G401.6 (cell line): ENCODE data around the gene GIPC3.
A peak's percentile ranks its signal among the peaks of the same experiment; 100 is the strongest.
"Not testable (repeated sequence)": the region's sequence is repeated elsewhere in the genome, so short reads cannot be mapped to it uniquely, and the experiment has no call there.

Experiments used
- FAIRE-seq: peaks from 2 replicates; lab custom pipeline; 2012; peaks lifted over from hg19 to GRCh38; lab: Jason Lieb, UNC

Gene GIPC3

DNA sequence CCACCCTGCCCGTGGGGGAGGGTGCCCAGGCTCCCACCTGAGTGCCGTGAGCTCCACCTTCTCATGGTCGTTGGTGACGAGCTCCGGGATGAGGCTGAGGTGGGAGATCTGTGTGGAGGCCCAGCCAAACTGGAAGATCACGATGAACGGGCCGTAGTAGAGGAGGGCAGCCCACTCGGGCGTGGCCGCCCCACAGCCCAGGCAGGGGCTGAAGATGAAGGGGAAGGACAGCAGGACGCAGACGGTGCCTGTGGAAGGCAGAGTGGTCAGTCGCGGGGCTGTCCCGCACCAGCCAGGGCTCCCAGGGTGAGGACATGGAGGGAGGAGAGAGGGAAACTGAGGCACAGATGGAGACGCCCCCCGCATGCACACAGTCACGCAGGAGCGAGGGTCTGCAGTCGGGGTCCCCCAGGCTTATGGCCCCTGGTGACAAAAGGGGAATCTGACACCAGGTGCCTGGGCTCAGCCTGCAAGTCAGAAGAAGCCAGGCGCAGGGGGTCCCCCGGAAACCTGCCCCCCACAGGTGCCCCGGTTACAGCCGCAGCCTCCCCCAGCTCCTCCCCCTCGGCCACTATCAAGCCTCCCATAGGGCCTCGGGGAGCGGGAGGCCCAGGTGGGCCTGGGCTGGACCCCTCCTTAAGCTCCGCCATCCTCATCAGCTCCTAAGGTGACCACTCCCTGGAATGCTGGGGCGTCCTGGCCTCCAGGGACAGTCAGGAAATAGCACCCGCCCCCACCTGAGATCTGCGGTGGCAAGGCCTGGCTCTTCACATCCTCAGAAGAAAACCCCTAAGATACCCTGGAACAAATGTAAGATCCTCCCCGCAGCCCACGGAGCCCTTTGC is 34.1 kb upstream of the GIPC3 start:
- FAIRE-seq, result no peak

DNA sequence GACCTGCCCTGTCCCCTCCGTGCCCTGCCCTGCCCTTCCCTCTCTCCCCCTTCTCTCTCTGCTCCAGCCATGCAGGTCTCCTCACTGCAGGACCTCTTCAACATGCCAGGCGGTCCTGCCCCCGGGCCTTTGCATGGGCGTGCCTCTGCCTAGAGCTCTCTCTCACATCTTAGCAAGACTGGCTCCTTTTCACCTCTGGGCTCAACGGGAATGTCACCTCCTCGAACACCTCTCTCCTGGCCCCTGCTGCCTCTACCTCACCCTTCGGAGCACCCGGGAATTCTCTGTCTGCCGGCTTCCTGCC is 33.5 kb upstream of the GIPC3 start:
- FAIRE-seq, result no peak

DNA sequence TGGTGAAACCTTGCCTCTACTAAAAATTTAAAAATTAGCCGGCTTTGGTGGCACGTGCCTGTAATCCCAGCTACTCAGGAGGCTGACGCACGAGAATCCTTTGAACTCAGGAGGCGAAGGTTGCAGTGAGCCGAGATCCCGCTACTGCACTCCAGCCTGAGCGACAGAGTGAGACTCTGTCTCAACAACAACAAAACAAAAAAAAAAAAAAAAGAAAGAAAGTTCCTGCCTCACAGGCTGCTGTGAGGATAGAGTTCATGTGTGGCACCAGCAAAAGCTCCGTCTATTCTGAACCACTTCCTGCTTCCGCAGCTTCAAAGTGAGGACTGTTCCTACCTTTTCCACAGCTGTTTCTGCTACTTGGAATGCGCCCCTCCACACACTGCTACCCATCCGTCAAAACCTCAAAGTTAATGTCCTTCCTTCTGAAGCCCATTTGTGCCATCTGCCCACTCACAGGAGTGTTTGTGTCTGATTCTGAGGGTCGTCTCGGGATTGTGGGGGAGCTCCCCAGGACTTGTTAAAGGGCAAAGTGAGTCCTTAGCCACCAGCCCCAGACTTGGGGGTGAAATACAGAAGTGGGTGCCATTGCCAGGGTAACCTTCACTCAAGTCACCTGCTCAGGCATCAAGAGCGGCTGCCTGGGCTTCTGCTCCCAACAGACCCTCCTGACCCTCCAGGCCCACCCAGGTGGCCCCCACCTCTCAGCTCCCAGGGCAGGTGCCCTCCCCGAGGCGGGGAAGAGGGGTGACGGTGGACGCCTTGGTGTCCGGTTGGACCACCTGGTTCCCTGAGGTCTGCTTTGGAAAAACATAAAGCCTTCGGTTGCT is 30.8 kb upstream of the GIPC3 start:
- no peak for FAIRE-seq

DNA sequence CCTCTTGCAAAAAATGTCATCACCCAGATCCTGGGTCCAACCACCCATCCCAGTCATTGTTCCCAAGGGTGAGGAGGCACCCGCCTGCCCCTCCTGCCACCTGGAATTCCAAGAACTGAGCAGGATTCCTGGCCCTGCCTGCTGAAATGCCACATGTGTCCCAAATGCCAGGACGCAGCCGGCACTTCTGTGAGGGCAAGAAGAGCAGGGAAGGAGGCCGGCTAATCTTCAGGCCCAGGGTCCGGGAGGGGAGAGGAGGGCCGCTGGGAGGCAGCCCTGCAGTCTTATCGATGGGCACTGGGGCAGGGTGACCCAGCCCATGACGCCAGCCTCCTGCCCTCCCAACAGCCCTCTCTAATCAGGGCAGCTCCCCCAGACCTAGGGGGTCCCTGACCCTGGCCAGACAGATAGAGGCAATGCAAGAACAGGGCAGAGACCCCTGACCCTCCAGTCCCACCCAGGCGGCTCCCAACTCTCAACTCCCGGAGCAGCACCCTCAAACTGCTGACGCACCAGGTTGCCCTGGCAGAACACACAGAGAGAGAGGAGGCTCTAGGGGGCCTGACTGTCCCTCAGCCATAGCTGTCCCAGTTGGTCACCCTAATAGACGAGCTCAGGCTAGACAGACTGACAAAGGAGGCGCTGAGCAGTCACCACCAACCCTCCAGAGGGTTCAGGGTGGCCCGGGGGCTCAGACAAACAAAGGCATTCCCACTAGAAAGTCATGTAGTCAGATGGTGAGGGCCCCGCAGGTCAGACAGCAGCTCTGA is 29.4 kb upstream of the GIPC3 start:
- FAIRE-seq, result no peak

DNA sequence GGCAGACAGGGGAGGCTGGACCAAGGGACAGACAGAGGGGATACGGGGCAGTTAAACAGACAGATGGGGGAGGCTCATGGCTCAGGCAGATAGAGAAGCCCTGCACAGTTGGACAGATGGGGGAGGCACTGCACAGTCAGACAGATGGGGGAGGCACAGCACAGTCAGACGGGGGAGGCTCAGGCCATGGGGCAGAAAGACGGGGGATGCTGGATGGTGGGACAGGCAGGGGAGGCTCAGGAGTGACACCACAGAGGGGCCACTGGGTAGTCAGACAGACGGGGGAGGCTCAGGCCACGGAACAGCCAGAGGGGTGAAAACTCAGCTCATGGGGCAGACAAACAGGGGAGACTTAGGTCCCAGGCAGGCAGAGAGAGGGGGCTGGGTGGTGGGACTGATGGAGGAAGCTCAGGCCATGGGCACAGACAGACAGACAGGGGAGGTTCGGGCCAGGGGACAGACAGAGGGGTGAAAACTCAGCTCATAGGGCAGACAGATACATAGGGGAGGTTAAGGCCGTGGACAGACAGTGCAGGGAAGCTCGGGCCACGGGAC is 28.8 kb upstream of the GIPC3 start:
- no peak for FAIRE-seq

DNA sequence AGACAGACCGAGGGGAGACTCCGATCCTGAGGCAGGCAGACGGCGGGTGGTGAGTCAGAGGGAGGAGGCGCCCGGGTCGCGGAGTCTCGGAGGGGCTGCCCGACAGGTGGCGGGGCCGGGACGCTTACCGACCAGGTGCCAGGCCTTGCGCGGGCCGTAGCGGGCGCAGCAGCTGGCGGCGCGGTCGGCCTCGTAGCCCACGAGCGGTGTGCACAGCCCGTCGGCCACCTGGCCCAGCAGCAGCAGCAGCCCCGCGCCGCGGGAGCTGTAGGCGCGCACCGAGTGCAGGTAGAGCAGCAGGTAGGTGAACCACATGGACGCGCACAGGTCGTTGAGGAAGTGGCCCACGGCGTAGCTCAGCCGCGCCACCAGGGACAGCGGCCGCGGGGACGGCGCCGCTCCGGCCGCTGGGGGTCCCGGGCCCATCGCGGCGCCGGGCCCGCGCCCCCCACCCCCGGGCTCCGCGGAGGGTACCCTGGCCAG is 28.3 kb upstream of the GIPC3 start:
- FAIRE-seq, result no peak

DNA sequence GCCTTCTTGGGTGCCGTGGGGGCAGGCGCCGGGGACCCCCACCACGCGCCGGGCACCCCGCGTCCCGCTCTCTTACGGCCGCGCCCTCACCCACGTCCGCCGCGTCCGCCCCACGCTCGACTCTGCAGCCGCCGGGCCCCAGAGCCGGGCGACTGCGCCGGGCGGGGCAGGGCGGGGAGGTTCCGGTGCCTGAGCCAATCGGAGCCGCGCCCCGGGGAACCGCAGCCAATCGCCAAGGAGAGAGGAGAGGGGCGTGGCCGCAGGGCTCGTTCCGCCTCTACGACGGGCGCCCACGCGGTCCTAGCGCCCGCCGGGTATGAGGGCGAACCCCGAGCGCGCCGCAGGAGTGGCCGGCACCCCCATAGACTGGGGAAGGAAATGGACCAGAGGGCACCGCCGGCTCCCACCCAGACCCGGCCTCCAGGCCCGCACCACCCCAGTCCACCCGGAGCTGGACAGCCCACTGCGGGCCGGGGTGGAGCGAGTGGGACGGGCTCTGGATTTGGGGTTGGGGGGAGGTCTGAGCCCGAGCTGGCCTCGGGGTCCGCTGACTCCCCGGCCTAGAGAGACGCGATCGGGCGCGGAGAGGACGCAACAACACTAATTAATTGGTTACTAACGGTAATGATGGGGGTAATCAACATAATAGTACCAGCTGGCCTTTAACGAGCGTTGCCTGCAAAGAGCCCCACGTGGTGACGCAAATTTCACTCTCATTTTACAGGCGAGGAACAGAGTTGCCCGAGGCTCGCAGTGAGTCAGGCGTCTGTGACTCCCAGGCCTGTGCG is 27.6 kb upstream of the GIPC3 start, which contains the start of gene MFSD12:
Gene MFSD12, minus strand, starts transcription at position 126 of the 788 bp plus-strand sequence. CDS start 183 bp downstream, outside the sequence.
- peak; percentile 95 for FAIRE-seq

DNA sequence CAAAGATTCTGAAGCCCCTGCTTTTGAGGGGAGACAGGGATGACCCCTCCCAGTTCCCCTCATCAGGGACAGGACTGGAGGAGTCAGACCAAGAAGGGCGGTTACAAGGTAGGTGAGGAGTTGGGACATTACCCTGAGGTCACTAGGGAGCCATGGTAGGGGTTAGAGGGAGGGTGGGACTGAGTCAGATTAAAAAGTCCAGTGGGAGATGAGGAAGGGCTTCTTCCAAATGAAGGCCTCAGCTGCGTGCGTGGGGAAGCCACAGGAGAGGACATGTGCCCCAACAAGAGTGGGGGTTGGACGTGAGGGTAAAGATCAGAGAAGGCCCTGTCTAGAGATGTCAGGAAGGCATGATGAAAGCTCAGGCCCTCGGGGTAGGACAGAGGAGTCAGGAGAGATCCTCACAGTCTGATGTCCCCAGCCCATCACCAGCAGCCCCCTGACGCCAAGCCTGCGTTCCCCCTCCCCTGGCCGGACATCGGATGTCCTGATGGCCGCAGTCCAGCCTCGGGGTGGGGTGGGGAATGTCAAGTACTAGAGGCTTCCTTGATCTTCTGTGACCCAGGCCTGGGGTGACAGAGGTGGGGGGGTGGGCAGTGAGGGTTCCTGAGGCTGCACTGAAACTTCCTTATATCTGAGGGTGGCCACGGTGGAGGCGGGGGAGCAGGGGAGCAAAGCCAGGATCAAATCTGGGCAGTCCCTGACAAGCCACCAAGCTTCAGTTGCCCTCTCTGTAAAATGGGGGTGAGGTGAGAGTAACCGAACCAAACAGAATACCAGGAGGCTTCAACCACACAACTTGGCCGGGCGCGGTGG is 21.4 kb upstream of the GIPC3 start:
- FAIRE-seq, result no peak

DNA sequence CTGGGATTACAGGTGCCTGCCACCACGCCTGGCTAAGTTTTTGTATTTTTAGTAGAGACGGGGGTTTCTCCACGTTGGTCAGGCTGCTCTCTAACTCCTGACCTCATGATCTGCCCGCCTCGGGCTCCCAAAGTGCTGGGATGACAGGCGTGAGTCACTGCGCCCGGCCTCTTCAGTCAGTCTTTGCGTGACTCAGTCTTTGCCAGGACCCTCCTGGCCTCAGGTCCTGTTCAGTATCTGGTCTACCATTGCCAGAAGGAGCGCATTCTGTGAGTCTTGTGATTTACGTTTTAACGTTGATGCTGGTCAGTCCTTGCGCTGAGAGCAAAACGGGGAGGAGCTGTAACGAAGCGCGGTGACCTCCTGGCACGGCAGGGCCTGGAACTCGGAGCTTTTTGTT is 20.1 kb upstream of the GIPC3 start:
- FAIRE-seq, result no peak

DNA sequence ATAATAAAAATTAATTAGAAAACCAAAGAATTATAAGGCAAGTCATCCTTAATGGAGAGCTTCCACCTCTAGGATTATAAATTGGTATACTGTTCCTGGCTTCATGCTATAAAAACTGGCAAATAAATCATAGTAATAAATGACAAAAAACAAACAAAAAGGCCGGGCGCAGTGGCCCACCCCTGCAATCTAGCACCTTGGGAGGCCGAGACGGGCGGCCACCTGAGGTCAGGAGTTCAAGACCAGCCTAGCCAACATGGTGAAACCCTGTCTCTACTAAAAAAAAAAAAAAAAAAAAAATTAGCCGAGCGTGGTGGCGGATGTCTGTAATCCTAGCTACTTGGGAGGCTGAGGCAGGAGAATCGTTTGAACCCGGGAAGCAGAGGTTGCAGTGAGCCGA is 15.2 kb upstream of the GIPC3 start:
- FAIRE-seq, result not testable (repeated sequence)

DNA sequence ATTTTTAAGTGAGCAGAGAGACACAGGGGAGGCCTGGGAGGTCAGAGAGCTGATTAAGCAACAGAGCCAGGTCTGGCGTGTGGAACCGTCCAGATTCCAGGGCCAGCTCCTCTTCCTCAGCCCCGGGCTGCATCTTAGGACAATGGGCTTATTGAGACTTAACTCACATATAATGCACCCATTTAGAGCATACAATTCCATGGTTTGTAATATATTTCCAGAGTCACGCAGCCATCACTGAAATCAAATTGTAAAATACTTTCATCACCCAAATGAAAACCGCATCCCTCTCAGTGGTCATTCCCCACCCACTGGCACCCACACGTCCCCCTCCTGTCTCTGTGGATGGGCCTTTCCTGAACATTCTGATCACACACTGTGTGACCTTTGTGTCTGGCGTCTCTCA is 14.7 kb upstream of the GIPC3 start:
- FAIRE-seq, result no peak

DNA sequence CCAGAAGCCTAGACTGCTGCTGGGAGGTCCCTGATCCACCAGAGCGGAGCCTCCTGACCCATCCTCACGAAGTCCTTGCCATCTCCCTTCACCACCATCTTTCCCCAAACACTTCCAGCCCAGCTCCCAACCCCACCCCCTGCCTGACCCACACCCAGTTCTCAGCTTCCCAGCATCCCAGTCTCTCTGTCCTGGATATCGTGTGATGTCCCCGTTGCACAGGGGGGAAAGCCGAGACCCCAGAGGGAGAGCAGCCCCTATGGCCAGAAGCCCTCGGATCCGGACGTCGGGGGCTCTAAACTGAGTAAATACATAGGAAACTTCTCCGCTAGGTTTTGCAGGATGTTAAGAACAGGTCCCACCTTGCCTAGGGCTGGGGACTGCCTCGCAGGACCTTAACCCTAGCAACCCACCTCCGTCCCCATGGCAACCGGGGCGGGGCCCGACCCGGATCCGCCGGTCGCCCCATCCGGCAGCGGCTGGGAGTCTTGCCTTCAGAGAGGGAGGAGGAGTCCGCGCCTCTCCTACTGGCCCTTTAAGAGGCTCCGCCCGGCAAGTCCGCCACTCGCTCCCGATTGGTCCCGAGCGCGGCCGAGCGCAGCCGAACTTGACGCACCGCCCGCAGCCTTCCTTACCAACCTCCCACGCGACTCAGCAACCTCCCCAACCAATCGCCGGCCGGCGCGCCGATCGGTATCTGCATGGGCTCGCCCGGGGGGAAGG is 13.0 kb upstream of the GIPC3 start:
- peak; percentile 98 for FAIRE-seq

DNA sequence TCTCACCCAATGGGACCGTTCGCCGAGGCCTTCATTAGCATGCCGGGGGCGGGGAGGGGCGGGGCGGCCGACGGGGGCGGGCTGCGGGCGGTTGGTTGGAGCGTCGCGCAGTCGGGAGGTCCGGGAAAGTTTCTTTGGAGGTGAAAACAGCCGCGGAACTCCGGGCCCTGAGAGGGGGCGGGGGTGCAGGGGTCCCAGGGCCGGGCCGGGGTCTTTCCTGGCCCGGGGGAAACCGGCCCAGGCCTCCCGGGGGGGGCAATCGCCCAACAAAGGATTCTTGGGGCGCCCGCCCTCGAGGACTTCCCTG is 12.5 kb upstream of the GIPC3 start, which contains the start of gene HMG20B:
Gene HMG20B, plus strand, starts transcription at position 90 of the 307 bp plus-strand sequence. CDS start 366 bp downstream, outside the sequence.
- no peak for FAIRE-seq

DNA sequence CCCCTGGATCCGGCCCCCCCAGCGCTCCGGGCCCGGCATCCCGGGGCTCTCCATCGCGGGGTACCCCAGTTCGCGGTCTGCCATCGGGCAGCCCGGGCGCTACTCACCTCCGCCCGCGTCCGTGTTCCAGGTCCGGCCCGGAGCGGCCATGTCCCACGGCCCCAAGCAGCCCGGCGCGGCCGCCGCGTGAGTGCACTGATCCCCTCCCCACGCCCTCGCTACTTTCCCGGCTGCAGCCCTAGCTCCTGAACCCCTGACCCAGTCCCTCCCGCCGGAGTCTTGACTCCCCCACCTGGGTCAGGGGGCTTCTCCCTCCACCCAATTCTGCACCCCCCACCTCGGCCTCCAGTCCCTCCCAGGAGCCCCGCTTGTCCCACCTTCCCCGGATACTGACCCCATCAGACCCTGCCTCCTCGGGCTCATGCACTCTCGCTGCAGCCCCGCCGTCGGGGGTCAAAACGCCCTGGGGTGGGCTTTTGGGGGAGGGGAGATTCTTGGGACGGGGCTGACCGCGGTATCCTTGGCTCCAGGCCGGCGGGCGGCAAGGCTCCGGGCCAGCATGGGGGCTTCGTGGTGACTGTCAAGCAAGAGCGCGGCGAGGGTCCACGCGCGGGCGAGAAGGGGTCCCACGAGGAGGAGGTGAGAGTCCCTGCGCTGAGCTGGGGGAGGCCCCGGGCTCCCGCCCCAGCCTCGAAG is 12.0 kb upstream of the GIPC3 start:
- FAIRE-seq, result no peak

DNA sequence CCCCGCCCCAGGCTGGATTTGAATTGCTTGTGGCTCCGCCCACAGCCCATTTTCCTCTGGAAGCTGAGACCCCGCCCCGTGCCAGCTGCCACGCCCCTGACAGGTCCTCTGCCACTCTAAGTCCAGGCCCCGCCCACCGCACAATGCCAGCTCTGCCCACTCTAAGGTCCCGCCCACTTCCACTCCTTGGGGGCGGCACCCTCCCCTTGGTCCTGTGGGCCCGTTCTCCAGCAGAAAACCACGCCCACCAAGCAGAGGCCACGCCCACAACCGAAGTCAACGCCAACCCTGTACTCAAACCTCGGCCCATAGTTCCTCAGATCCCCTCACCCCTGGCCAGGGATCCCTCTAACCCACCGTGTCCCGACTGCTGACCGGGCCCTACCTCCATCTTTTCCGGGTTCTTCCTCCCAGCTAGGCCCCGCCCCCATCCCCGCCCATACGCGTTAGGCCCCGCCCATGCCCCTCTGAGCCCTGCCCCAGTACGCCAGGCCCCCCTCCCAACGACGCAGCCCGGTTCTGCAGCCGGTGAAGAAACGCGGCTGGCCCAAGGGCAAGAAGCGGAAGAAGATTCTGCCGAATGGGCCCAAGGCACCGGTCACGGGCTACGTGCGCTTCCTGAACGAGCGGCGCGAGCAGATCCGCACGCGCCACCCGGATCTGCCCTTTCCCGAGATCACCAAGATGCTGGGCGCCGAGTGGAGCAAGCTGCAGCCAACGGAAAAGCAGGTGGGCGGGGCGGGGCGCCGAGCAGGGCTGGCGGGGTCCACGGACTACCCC is 11.2 kb upstream of the GIPC3 start:
- FAIRE-seq, result peak; percentile 97

DNA sequence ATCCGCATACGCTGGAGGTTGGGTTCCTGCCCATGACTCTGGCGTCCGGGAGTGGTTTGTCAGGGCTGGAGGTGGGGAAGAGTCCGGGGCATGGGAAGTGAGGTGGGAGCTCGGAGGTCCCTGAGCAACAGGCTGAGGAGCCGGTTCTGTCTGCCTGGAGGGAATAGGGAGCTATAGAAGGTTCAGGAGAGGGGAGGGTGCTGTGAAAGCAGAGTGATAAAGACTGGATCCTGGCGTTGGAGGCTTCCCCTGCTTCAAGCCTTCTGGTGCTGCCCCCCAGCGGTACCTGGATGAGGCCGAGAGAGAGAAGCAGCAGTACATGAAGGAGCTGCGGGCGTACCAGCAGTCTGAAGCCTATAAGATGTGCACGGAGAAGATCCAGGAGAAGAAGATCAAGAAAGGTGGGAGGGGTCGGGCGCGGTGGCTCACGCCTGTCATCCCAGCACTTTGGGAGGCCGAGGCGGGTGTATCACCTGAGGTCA is 10.0 kb upstream of the GIPC3 start:
- no peak for FAIRE-seq

DNA sequence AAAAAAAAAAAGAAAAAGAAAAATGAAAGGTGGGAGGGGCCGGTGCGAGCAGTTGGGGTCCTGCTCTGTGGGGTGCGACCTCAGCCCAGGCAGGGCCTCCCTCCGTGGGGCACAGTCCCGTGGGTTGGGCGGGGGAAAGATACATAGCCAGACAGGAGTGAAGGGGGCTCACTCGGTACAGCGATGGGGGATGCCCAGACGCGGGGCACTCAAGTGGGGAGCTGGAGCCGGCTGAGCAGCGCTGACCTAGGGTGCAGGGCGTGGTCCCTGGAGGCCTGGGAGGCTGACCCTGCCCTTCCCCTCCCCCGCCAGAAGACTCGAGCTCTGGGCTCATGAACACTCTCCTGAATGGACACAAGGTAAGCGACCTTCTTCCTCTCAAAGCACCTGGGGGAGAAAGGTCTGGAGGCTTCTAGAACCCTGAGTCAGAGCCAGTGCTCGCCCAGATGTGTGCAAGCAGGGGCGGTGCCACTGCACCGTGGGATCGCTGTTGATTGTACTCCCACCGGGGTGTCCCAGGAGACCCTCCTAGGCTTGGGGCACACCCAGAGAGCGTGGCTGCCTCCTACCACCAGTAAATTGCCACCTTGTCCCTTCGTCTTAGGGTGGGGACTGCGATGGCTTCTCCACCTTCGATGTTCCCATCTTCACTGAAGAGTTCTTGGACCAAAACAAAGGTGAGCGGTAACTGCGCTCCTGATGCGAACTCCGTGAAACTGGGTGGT is 9.2 kb upstream of the GIPC3 start:
- no peak for FAIRE-seq
